Prostate gland (tissue), 2 donors: ENCODE data around the gene ZC2HC1C. TPM values are rescaled to one million over a fixed set of nuclear protein-coding genes. Genes with fewer than 3 reads are reported as not detected.
"Not testable (repeated sequence)": the region's sequence is repeated elsewhere in the genome, so short reads cannot be mapped to it uniquely, and the experiment has no call there.

Experiments
- DNase-seq: peaks from one replicate; pipeline ENCODE4 v3.0.0-alpha.2; 2019; ENCODE audit warnings: low spot score
- H3K27ac ChIP-seq, 2 donors: fragments of 200-600 bp; sonication (generic); 2 replicates each; pipeline ENCODE4 v1.5.1; 2017 to 2019
- H3K27me3 ChIP-seq: fragments of 200-600 bp; sonication (generic); replicated peaks from 2 replicates; pipeline ENCODE4 v1.5.1; 2019; ENCODE audit not compliant: insufficient read depth
- H3K36me3 ChIP-seq, 2 donors: fragments of 200-600 bp; sonication (generic); 1 replicate in 1 of 2; 2 replicates in 1 of 2; pipeline versions ENCODE4 v1.5.1 to v1.8.1; 2017 to 2019
- H3K4me1 ChIP-seq: fragments of 200-600 bp; sonication (generic); replicated peaks from 2 replicates; pipeline ENCODE4 v1.5.1; 2019
- H3K4me3 ChIP-seq, 2 donors: fragments of 200-600 bp; sonication (generic); 2 replicates each; pipeline ENCODE4 v1.5.1; 2017 to 2019
- H3K9me3 ChIP-seq: fragments of 200-600 bp; sonication (generic); 2 replicates; pipeline ENCODE4 v1.5.1; 2017
- POLR2A ChIP-seq: fragments of 450-650 bp; IDR thresholded peaks from one replicate; pipeline ENCODE4 v1.6.1; 2016; ENCODE audit warnings: antibody characterized with exemption, mild to moderate bottlenecking
- POLR2AphosphoS5 ChIP-seq: sonication (generic); formaldehyde crosslinking; IDR thresholded peaks from one replicate; pipeline ENCODE4 v1.6.1; 2017; ENCODE audit warnings: antibody characterized with exemption
- WGBS: methylation state at CpG from one replicate; pipeline ENCODE4 v1.1.5; 2018; 5-methylcytosine and 5-hydroxymethylcytosine counted together
- intact Hi-C: fragments of 100-400 bp; cut with DNase I; formaldehyde crosslinking; loops from one replicate; pipeline ENCODE4 v1.14.2; 2022
- total RNA-seq, 2 donors: library from RNA; depleted of rRNA; stranded (reverse); fragments of >200 nt; gene quantifications; one replicate each; pipeline ENCODE4 v1.1.0, GENCODE V29; 2016
- TF ChIP-seq, protein P1 (sequence below), 4 experiments: fragments of 200-600 bp in 2 of 4; fragments of 450-650 bp in 2 of 4; sonication (generic) in 2 of 4; IDR thresholded peaks; 1 replicate in 3 of 4; 2 replicates in 1 of 4; pipeline ENCODE4 v1.5.1; 2016 to 2019; ENCODE audit warnings: antibody characterized with exemption in 4 of 4, mild to moderate bottlenecking in 2 of 4, moderate library complexity in 2 of 4

The ZC2HC1C gene
- total RNA-seq, 2 donors from 2014 or later = 1.8 to 19.4 TPM

GRCh38 chr14:75067212-75067611 lies 2.2 kb upstream of the ZC2HC1C start:
- no peak overlapping the region for H3K27ac ChIP-seq
- DNase-seq = no peak
- intact Hi-C loops = no loop called here
- H3K4me1 ChIP-seq = no peaks in the 10 kb centered on the region
- 87% methylated on average over 1 of the region's 1 CpG for WGBS
- no peak overlapping the region for H3K4me3 ChIP-seq
- no peaks in the 10 kb centered on the region for H3K27me3 ChIP-seq
- no peaks in the 10 kb centered on the region for H3K36me3 ChIP-seq
- no peaks in the 10 kb centered on the region for H3K9me3 ChIP-seq
- no peak for TF ChIP-seq POLR2A
- no peak for TF ChIP-seq POLR2AphosphoS5
- TF ChIP-seq, protein P1, sequence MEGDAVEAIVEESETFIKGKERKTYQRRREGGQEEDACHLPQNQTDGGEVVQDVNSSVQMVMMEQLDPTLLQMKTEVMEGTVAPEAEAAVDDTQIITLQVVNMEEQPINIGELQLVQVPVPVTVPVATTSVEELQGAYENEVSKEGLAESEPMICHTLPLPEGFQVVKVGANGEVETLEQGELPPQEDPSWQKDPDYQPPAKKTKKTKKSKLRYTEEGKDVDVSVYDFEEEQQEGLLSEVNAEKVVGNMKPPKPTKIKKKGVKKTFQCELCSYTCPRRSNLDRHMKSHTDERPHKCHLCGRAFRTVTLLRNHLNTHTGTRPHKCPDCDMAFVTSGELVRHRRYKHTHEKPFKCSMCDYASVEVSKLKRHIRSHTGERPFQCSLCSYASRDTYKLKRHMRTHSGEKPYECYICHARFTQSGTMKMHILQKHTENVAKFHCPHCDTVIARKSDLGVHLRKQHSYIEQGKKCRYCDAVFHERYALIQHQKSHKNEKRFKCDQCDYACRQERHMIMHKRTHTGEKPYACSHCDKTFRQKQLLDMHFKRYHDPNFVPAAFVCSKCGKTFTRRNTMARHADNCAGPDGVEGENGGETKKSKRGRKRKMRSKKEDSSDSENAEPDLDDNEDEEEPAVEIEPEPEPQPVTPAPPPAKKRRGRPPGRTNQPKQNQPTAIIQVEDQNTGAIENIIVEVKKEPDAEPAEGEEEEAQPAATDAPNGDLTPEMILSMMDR (IDR thresholded peaks at IDR 0.05) = no peak

- DNase-seq, H3K27me3 ChIP-seq, H3K36me3 ChIP-seq, H3K9me3 ChIP-seq, H3K4me1 ChIP-seq, H3K4me3 ChIP-seq: not testable (repeated sequence)
- intact Hi-C loops = loop anchor here (2.0 kb wide), 1 partner anchor 17 kb away; the partner anchor contains the start of gene MLH3
- WGBS = 83% methylated on average over 4 of the region's 4 CpGs
- peak overlapping the region; percentile 86 to 91 for H3K27ac ChIP-seq
Observed at GRCh38 chr14:75067765-75068164, 1.7 kb upstream of the ZC2HC1C start.

DNA sequence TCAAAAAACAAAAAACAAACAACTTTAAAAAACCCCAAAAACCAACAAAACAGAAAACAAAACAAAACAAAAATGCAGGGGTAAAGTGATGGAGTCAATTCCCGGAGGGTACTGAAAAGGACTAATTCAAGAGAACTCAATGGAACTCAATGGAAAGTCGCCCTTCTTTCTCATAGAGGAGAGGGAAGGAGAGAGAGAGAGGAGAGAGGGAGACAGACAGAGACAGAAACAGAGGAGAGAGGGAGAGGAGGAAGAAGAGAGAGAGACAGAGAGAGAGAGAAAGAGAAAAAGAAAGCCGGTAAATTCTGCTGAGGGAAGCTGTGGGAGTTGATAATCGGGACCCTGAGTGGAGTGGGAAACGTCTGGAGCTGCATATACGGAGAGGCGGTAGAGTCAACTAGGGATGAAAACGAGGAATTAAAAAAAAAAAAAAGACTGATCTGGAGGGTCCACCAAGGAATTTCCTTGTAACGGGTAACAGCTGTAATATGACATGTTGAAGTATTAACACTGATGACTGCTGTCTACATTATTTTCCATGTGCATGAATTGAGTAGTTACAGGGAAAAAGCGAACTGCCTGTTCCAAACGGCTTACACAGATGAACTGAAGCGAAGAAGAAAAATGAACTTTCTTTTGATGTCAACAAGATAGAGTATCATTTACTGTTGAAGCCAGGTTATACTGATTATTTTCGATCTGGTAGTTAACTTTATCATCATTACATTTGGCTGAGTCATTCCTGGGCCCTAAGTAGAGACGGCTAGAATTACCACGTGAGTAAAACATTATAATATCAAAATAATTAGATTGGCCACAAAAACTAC lies 934 bp upstream of the ZC2HC1C start:
- H3K4me1 ChIP-seq = no peaks in the 10 kb centered on the region
- peak overlapping the region; percentile 86 to 91 for H3K27ac ChIP-seq
- intact Hi-C loops = loop anchor here (2.0 kb wide), 1 partner anchor 18 kb away; the partner anchor contains the start of gene MLH3
- DNase-seq = no peak
- H3K27me3 ChIP-seq = no peaks in the 10 kb centered on the region
- H3K36me3 ChIP-seq = no peaks in the 10 kb centered on the region
- no peaks in the 10 kb centered on the region for H3K9me3 ChIP-seq
- TF ChIP-seq POLR2A = no peak
- TF ChIP-seq POLR2AphosphoS5 = peak; percentile 29
- peak overlapping the region; percentile 36 to 54 for H3K4me3 ChIP-seq
- 15% methylated on average over 15 of the region's 15 CpGs for WGBS

- no peaks in the 10 kb centered on the region for H3K4me1 ChIP-seq
- no peaks in the 10 kb centered on the region for H3K9me3 ChIP-seq
- 22% methylated on average over 12 of the region's 12 CpGs for WGBS
- no peaks in the 10 kb centered on the region for H3K27me3 ChIP-seq
- H3K36me3 ChIP-seq = no peaks in the 10 kb centered on the region
- TF ChIP-seq, protein P1 (IDR thresholded peaks at IDR 0.05) = no peak
- TF ChIP-seq POLR2AphosphoS5 = no peak
- no peak for TF ChIP-seq POLR2A
- H3K4me3 ChIP-seq = peak overlapping the region; percentile 36 to 54
- intact Hi-C loops = loop anchor here (2.0 kb wide), 1 partner anchor 19 kb away; the partner anchor contains the start of gene MLH3
- H3K27ac ChIP-seq = peak overlapping the region; percentile 86 to 91
- DNase-seq = no peak
Observed at GRCh38 chr14:75069811-75070145, 337 bp downstream of the ZC2HC1C start.

DNA sequence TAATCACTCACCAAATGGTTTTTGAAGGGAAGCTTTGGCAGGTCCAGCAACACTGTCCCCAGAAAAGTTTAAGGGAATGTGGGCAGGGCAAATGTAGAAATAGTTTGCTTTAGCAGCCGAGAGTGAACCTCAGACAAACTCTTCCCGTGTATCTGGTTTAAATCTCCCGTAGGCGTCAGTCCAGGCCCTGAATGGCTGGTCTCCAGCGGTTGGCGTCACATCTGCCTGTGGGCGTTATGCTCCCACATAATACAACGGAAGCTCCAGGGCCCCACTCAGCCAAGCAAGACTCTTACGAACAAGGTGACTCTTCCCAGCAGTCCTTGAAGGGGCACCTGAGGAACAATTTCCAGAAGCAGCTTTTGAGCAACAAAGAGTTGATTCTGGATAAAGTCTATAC lies 942 bp downstream of the ZC2HC1C start:
- intact Hi-C loops = no loop called here
- H3K27me3 ChIP-seq = no peaks in the 10 kb centered on the region
- H3K9me3 ChIP-seq = no peaks in the 10 kb centered on the region
- DNase-seq = no peak
- H3K36me3 ChIP-seq = no peaks in the 10 kb centered on the region
- TF ChIP-seq, protein P1 (IDR thresholded peaks at IDR 0.05) = no peak
- no peak for TF ChIP-seq POLR2A
- TF ChIP-seq POLR2AphosphoS5 = no peak
- 66% methylated on average over 9 of the region's 9 CpGs for WGBS
- H3K4me1 ChIP-seq = no peaks in the 10 kb centered on the region
- H3K4me3 ChIP-seq = no peak overlapping the region
- H3K27ac ChIP-seq = peak overlapping the region; percentile 86 to 91

DNA sequence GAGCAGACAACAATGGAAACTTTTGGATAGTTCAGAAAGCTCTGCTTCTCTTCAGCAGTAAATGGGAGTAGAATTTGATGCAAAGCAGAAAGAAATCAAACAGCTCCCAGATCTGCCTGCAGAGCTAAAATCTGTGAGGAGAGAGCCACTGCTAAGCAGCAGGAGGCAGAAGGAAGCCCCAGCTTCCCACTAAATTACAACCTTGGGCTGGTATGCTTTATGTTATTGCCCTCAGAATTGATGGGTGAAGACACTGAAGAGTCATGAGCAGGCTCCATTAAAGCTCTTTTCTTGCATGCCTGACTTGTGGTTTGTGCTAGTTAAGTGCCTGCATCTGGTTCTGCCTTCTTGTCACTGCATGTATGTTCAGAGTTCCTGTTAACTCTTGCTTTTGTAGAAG lies 8.4 kb downstream of the ZC2HC1C start:
- intact Hi-C loops = no loop called here
- Histone ChIP-seq H3K27ac (no peak overlapping the region), H3K4me1 (no peaks in the 10 kb centered on the region), H3K9me3 (no peaks in the 10 kb centered on the region), H3K27me3 (no peaks in the 10 kb centered on the region), H3K4me3 (no peak overlapping the region), H3K36me3 (no peaks in the 10 kb centered on the region)
- DNase-seq = no peak
- TF ChIP-seq, protein P1 (IDR thresholded peaks at IDR 0.05) = no peak
- TF ChIP-seq POLR2A (no peak), POLR2AphosphoS5 (no peak)
